ENCODE measurements around the gene FUT9. TPM values are rescaled to one million over a fixed set of nuclear protein-coding genes. Genes with fewer than 3 reads are reported as not detected.

The FUT9 gene
- total and polyA plus RNA-seq, 2 of the 13 experiments (the other 11 are each of a cell fraction or from before 2014, with no cell fraction given) = 0.01 TPM; not detected in 1

DNA sequence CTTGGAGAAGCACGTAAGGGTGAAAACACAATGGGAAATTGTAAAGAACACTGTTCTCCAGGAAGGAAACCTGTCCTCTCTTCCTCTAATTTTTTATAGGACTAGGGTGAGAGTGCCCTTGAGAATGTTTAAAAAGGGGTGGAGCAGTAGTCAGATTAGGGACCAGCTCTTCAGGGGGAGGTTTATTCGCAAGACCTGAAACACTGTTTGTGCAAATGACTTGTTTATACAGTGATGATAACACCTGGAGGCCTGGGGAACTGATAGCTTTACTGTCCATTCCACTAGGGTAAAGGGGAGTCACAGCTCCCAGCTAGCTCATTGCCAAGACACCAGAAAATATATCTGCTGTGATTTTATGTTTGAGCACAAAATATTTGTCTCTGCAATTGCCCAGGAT lies 8.1 kb upstream of the FUT9 start (continued):
- TF ChIP-seq, protein P1, sequence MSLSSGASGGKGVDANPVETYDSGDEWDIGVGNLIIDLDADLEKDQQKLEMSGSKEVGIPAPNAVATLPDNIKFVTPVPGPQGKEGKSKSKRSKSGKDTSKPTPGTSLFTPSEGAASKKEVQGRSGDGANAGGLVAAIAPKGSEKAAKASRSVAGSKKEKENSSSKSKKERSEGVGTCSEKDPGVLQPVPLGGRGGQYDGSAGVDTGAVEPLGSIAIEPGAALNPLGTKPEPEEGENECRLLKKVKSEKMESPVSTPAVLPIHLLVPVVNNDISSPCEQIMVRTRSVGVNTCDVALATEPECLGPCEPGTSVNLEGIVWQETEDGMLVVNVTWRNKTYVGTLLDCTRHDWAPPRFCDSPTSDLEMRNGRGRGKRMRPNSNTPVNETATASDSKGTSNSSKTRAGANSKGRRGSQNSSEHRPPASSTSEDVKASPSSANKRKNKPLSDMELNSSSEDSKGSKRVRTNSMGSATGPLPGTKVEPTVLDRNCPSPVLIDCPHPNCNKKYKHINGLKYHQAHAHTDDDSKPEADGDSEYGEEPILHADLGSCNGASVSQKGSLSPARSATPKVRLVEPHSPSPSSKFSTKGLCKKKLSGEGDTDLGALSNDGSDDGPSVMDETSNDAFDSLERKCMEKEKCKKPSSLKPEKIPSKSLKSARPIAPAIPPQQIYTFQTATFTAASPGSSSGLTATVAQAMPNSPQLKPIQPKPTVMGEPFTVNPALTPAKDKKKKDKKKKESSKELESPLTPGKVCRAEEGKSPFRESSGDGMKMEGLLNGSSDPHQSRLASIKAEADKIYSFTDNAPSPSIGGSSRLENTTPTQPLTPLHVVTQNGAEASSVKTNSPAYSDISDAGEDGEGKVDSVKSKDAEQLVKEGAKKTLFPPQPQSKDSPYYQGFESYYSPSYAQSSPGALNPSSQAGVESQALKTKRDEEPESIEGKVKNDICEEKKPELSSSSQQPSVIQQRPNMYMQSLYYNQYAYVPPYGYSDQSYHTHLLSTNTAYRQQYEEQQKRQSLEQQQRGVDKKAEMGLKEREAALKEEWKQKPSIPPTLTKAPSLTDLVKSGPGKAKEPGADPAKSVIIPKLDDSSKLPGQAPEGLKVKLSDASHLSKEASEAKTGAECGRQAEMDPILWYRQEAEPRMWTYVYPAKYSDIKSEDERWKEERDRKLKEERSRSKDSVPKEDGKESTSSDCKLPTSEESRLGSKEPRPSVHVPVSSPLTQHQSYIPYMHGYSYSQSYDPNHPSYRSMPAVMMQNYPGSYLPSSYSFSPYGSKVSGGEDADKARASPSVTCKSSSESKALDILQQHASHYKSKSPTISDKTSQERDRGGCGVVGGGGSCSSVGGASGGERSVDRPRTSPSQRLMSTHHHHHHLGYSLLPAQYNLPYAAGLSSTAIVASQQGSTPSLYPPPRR (CRISPR knock-in tag; IDR thresholded peaks at IDR 0.05; ENCODE audit: borderline replicate concordance) = peak; percentile 82; the same call in 1 of the 2 replicates
- no peak for TF ChIP-seq ZNF558 (CRISPR knock-in tag; IDR thresholded peaks at IDR 0.05; ENCODE audit: borderline replicate concordance)
- TF ChIP-seq MIXL1 (CRISPR knock-in tag; IDR thresholded peaks at IDR 0.05) = 0 out of 2 replicates have a peak, but pooled peaks have one; percentile 18
- no peak for TF ChIP-seq GATAD1 (CRISPR knock-in tag; IDR thresholded peaks at IDR 0.05)
- peak; percentile 36; the same call in 1 of the 2 replicates for TF ChIP-seq FOXO1 (CRISPR knock-in tag; IDR thresholded peaks at IDR 0.05)
- TF ChIP-seq, protein P2, sequence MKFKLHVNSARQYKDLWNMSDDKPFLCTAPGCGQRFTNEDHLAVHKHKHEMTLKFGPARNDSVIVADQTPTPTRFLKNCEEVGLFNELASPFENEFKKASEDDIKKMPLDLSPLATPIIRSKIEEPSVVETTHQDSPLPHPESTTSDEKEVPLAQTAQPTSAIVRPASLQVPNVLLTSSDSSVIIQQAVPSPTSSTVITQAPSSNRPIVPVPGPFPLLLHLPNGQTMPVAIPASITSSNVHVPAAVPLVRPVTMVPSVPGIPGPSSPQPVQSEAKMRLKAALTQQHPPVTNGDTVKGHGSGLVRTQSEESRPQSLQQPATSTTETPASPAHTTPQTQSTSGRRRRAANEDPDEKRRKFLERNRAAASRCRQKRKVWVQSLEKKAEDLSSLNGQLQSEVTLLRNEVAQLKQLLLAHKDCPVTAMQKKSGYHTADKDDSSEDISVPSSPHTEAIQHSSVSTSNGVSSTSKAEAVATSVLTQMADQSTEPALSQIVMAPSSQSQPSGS (CRISPR knock-in tag; IDR thresholded peaks at IDR 0.05) = no peak
- TF ChIP-seq NCOA2 (CRISPR knock-in tag; IDR thresholded peaks at IDR 0.05) = peak; percentile 42; the same call in 1 of the 2 replicates
- TF ChIP-seq ZNF543 (CRISPR knock-in tag; IDR thresholded peaks at IDR 0.05) = no peak
- peak; percentile 63; the same call in 1 of the 2 replicates for TF ChIP-seq RXRB (CRISPR knock-in tag; IDR thresholded peaks at IDR 0.05; ENCODE audit: borderline replicate concordance)
- 0 out of 2 replicates have a peak, but pooled peaks have one; percentile 32 for TF ChIP-seq SOX5 (CRISPR knock-in tag; IDR thresholded peaks at IDR 0.05; ENCODE audit: borderline replicate concordance)
- TF ChIP-seq ZNF335 (CRISPR knock-in tag; IDR thresholded peaks at IDR 0.05) = no peak
- TF ChIP-seq, protein P3, sequence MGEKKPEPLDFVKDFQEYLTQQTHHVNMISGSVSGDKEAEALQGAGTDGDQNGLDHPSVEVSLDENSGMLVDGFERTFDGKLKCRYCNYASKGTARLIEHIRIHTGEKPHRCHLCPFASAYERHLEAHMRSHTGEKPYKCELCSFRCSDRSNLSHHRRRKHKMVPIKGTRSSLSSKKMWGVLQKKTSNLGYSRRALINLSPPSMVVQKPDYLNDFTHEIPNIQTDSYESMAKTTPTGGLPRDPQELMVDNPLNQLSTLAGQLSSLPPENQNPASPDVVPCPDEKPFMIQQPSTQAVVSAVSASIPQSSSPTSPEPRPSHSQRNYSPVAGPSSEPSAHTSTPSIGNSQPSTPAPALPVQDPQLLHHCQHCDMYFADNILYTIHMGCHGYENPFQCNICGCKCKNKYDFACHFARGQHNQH (CRISPR knock-in tag; IDR thresholded peaks at IDR 0.05) = 0 out of 2 replicates have a peak, but pooled peaks have one; percentile 24
- peak; percentile 39; the same call in 1 of the 2 replicates for TF ChIP-seq TCF7 (IDR thresholded peaks at IDR 0.05; ENCODE audit: low read depth)
- TF ChIP-seq ISL2 (CRISPR knock-in tag; IDR thresholded peaks at IDR 0.05) = peak; percentile 67; the same call in 1 of the 2 replicates
- no peak for TF ChIP-seq ZFP36 (IDR thresholded peaks at IDR 0.05; ENCODE audit: borderline replicate concordance, low read depth, low read length, partially characterized antibody)
- TF ChIP-seq HDAC1 (CRISPR knock-in tag; IDR thresholded peaks at IDR 0.05) = 0 out of 2 replicates have a peak, but pooled peaks have one; percentile 27
- TF ChIP-seq, protein P4, sequence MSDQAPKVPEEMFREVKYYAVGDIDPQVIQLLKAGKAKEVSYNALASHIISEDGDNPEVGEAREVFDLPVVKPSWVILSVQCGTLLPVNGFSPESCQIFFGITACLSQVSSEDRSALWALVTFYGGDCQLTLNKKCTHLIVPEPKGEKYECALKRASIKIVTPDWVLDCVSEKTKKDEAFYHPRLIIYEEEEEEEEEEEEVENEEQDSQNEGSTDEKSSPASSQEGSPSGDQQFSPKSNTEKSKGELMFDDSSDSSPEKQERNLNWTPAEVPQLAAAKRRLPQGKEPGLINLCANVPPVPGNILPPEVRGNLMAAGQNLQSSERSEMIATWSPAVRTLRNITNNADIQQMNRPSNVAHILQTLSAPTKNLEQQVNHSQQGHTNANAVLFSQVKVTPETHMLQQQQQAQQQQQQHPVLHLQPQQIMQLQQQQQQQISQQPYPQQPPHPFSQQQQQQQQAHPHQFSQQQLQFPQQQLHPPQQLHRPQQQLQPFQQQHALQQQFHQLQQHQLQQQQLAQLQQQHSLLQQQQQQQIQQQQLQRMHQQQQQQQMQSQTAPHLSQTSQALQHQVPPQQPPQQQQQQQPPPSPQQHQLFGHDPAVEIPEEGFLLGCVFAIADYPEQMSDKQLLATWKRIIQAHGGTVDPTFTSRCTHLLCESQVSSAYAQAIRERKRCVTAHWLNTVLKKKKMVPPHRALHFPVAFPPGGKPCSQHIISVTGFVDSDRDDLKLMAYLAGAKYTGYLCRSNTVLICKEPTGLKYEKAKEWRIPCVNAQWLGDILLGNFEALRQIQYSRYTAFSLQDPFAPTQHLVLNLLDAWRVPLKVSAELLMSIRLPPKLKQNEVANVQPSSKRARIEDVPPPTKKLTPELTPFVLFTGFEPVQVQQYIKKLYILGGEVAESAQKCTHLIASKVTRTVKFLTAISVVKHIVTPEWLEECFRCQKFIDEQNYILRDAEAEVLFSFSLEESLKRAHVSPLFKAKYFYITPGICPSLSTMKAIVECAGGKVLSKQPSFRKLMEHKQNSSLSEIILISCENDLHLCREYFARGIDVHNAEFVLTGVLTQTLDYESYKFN (CRISPR knock-in tag; conservative IDR thresholded peaks at IDR 0.05) = peak; percentile 71; the same call in 1 of the 2 replicates
- peak; percentile 98 for TF ChIP-seq PPARG (CRISPR knock-in tag; conservative IDR thresholded peaks at IDR 0.05)
- peak; percentile 94 for TF ChIP-seq GFI1 (CRISPR knock-in tag; IDR thresholded peaks at IDR 0.05; ENCODE audit: borderline replicate concordance)
- peak; percentile 63; the same call in 1 of the 2 replicates for TF ChIP-seq NR2F2 (IDR thresholded peaks at IDR 0.05; ENCODE audit: borderline replicate concordance, low read depth)
- TF ChIP-seq ZNF296 (CRISPR knock-in tag; conservative IDR thresholded peaks at IDR 0.05) = no peak
